Ovary (tissue), 9 donors: ENCODE measurements around the gene TRAF3IP1. TPM values are rescaled to one million over a fixed set of nuclear protein-coding genes. Genes with fewer than 3 reads are reported as not detected.

Source experiments
- DNase-seq, 5 donors: peaks; one replicate each; pipeline ENCODE4 v3.0.0-alpha.2; 2019 to 2020
- H3K27ac ChIP-seq, 2 donors: fragments of 200-600 bp; one replicate each; pipeline versions ENCODE4 v1.5.1 to v1.8.0; 2019 to 2022
- H3K27me3 ChIP-seq: fragments of 200-600 bp; one replicate; pipeline ENCODE4 v1.8.0; 2022
- H3K36me3 ChIP-seq: fragments of 200-600 bp; sonication (generic); one replicate; pipeline ENCODE4 v1.5.1; 2019
- H3K4me1 ChIP-seq: one replicate; pipeline ENCODE4 v1.8.1; 2013; ENCODE audit warnings: mild to moderate bottlenecking, moderate library complexity; ENCODE audit not compliant: insufficient read depth
- H3K4me3 ChIP-seq: fragments of 200-600 bp; sonication (generic); one replicate; pipeline ENCODE4 v1.5.1; 2017
- H3K9me3 ChIP-seq, 2 donors: fragments of 200-600 bp in 1 of 2; sonication (generic) in 1 of 2; one replicate each; pipeline versions ENCODE4 v1.5.1 to v1.8.1; 2013 to 2019; ENCODE audit warnings: mild to moderate bottlenecking in 1 of 2, moderate library complexity in 1 of 2
- CTCF ChIP-seq, 3 donors: fragments of 450-650 bp in 2 of 3; fragments of 200-600 bp in 1 of 3; IDR thresholded peaks; one replicate each; pipeline versions ENCODE4 v1.5.1 to v1.8.0; 2016 to 2022; ENCODE audit warnings: antibody characterized with exemption in 3 of 3, mild to moderate bottlenecking in 1 of 3
- EP300 ChIP-seq: sonication (generic); formaldehyde crosslinking; IDR thresholded peaks from one replicate; pipeline ENCODE4 v1.6.1; 2017; ENCODE audit warnings: antibody characterized with exemption
- POLR2A ChIP-seq: fragments of 450-650 bp; IDR thresholded peaks from one replicate; pipeline ENCODE4 v1.6.1; 2017; ENCODE audit warnings: antibody characterized with exemption, mild to moderate bottlenecking, moderate library complexity
- WGBS, 3 donors: extraction: QIAGEN DNeasy Blood & Tissue Kit in 1 of 3; methylation state at CpG; one replicate each; pipeline versions ENCODE4 v1.1.5 to v1.1.7; 2013 to 2017; 5-methylcytosine and 5-hydroxymethylcytosine counted together
- intact Hi-C, 4 donors: fragments of 100-400 bp; cut with DNase I; formaldehyde crosslinking; loops; one replicate each; pipeline versions ENCODE4 v1.11.0 to v1.15.1; 2022 to 2023
- polyA plus RNA-seq, 2 donors: library from polyadenylated mRNA; stranded (reverse); fragments of 200-250 nt in 1 of 2; fragments of 350-450 nt in 1 of 2; fragmentation: Illumina TruSeq in 1 of 2; extraction: RNeasy Lipid Tissue Mini Kit (QIAGEN cat#74804) in 1 of 2; gene quantifications; one replicate each; pipeline ENCODE4 v1.2.3, GENCODE V29; 2013 to 2014
- total RNA-seq, 7 donors: library from RNA; depleted of rRNA in 2 of 7; stranded (reverse); fragments of >200 nt in 2 of 7; fragmentation: NEBNext Ultra II Directional in 3 of 7; extraction: Animal tissue kit (Norgen Biotek cat#: 25700) in 3 of 7; gene quantifications; one replicate each; pipeline versions ENCODE4 v1.1.0 to v1.2.4, GENCODE V29; 2016 to 2023
- donor health status: DM: no; HTN: no; CAD: no; lungs with moderate emphysema.
- donor health status: DM: no; HTN: no; CAD: no.
- donor health status: Bipolar disorder and iron deficiency.
- donor health status: DM: yes; HTN: yes; CAD: no.
- donor health status: DM: no; HTN: no; CAD: no.
- donor health status: DM: yes; HTN: yes; CAD: no.

TRAF3IP1 gene
- total and polyA plus RNA-seq, 9 donors = 7.0 to 29.2 (median 19.1) TPM

GRCh38 chr2:238376884-238377391, 56.6 kb downstream of the TRAF3IP1 start:
- TF ChIP-seq CTCF (IDR thresholded peaks at IDR 0.05) = no peak
- TF ChIP-seq EP300 = no peak
- no peak for TF ChIP-seq POLR2A
- H3K4me1 ChIP-seq = peaks cover 1% of the 10 kb centered on the region
- no peak for DNase-seq
- no peaks in the 10 kb centered on the region for H3K9me3 ChIP-seq
- H3K27ac ChIP-seq = no peak overlapping the region
- no peak overlapping the region for H3K4me3 ChIP-seq
- H3K36me3 ChIP-seq = no peaks in the 10 kb centered on the region
- H3K27me3 ChIP-seq = no peaks in the 10 kb centered on the region
- WGBS, 3 donors = 87 to 95% (median 91%) methylated on average over 8 of the region's 8 CpGs
- intact Hi-C loops = loop anchor here in 2 of 4 donors (5.0 to 10.0 kb wide), 2 partner anchors 405 to 408 kb away; no protein-coding TSS in a partner anchor

GRCh38 chr2:238378230-238379095, 58.1 kb downstream of the TRAF3IP1 start:
- TF ChIP-seq EP300 (no peak), CTCF (IDR thresholded peaks at IDR 0.05) (no peak), POLR2A (no peak)
- intact Hi-C loops = loop anchor here in 2 of 4 donors (5.0 to 10.0 kb wide), 2 partner anchors 404 to 406 kb away; no protein-coding TSS in a partner anchor
- WGBS, 3 donors = 86% methylated on average over 11 of the region's 11 CpGs
- peaks cover 1% of the 10 kb centered on the region for H3K4me1 ChIP-seq
- H3K27ac ChIP-seq = no peak overlapping the region
- no peaks in the 10 kb centered on the region for H3K27me3 ChIP-seq
- H3K4me3 ChIP-seq = no peak overlapping the region
- no peak for DNase-seq
- no peaks in the 10 kb centered on the region for H3K9me3 ChIP-seq
- H3K36me3 ChIP-seq = no peaks in the 10 kb centered on the region

- H3K27ac ChIP-seq = no peak overlapping the region
- intact Hi-C loops = loop anchor here in 2 of 4 donors (5.0 to 10.0 kb wide), 2 partner anchors 403 to 406 kb away; no protein-coding TSS in a partner anchor
Measured at GRCh38 chr2:238379096-238379810, 58.9 kb downstream of the TRAF3IP1 start.

More at GRCh38 chr2:238379096-238379810, 58.9 kb downstream of the TRAF3IP1 start:
- TF ChIP-seq CTCF (IDR thresholded peaks at IDR 0.05) = no peak
- no peak for TF ChIP-seq POLR2A
- no peak for TF ChIP-seq EP300
- H3K9me3 ChIP-seq = no peaks in the 10 kb centered on the region
- no peak for DNase-seq
- peaks cover 1% of the 10 kb centered on the region for H3K4me1 ChIP-seq
- H3K4me3 ChIP-seq = no peak overlapping the region
- WGBS, 3 donors = 71 to 78% (median 72%) methylated on average over 15 of the region's 15 CpGs
- no peaks in the 10 kb centered on the region for H3K27me3 ChIP-seq
- H3K36me3 ChIP-seq = no peaks in the 10 kb centered on the region
